WTC11 (cell line): Measurements from ENCODE around the gene SHROOM2. TPM values are rescaled to one million over a fixed set of nuclear protein-coding genes. Genes with fewer than 3 reads are reported as not detected.

Experiments
- ATAC-seq: fragments of 200-7000 bp; cut with Tn5 transposase; 2 replicates; pipeline ENCODE4 v1.10.0; 2021; ENCODE audit warnings: mild to moderate bottlenecking, moderate library complexity
- CTCF ChIA-PET: fragments of 300-600 bp; sonication (Branson Sonifier 250); formaldehyde crosslinking; loops from one replicate; lab custom pipeline; 2021; ENCODE audit warnings: antibody characterized with exemption; lab: Charles Lee
- POLR2A ChIA-PET: fragments of 350-600 bp; sonication (Branson Sonifier 250); formaldehyde crosslinking; loops from one replicate; lab custom pipeline; 2021; ENCODE audit warnings: antibody characterized with exemption; lab: Charles Lee
- DNase-seq: peaks from one replicate; pipeline ENCODE4 v3.0.0; 2021; ENCODE audit warnings: low spot score
- H3K27ac Mint-ChIP-seq: 2 replicates; pipeline ENCODE4 v1.8.0; 2021; ENCODE audit warnings: mixed read lengths
- H3K27me3 Mint-ChIP-seq: 2 replicates; pipeline ENCODE4 v1.8.0; 2021; ENCODE audit warnings: low read depth, mild to moderate bottlenecking, moderate library complexity, mixed read lengths
- H3K36me3 Mint-ChIP-seq: 2 replicates; pipeline ENCODE4 v1.8.0; 2021; ENCODE audit warnings: mixed read lengths
- H3K4me1 Mint-ChIP-seq: 2 replicates; pipeline ENCODE4 v1.8.0; 2022; ENCODE audit warnings: mixed read lengths
- H3K4me3 Mint-ChIP-seq: 2 replicates; pipeline ENCODE4 v1.8.0; 2021; ENCODE audit warnings: mild to moderate bottlenecking, moderate library complexity, mixed read lengths
- H3K9me3 Mint-ChIP-seq: 2 replicates; pipeline ENCODE4 v1.8.0; 2021; ENCODE audit warnings: mixed read lengths
- ARID4B ChIP-seq: sonication (generic); formaldehyde crosslinking; IDR thresholded peaks from 2 replicates; pipeline ENCODE4 v1.8.0; 2023; ENCODE audit warnings: missing genetic modification reagents, mild to moderate bottlenecking, borderline replicate concordance
- CTCF ChIP-seq: fragments of 200-600 bp; IDR thresholded peaks from 2 replicates; pipeline ENCODE4 v1.8.0; 2022; ENCODE audit warnings: antibody characterized with exemption
- FOXJ3 ChIP-seq: sonication (generic); formaldehyde crosslinking; IDR thresholded peaks from 2 replicates; pipeline ENCODE4 v1.9.0; 2021; ENCODE audit warnings: missing genetic modification reagents, mild to moderate bottlenecking, borderline replicate concordance
- FOXP1 ChIP-seq: sonication (generic); formaldehyde crosslinking; IDR thresholded peaks from 2 replicates; pipeline ENCODE4 v1.8.0; 2022; ENCODE audit warnings: missing genetic modification reagents, mild to moderate bottlenecking, moderate library complexity, borderline replicate concordance
- IRF1 ChIP-seq: sonication (generic); formaldehyde crosslinking; IDR thresholded peaks from 2 replicates; pipeline ENCODE4 v1.8.0; 2023; ENCODE audit warnings: missing genetic modification reagents
- JAZF1 ChIP-seq: fragments of 250-450 bp; sonication (Bioruptor Pico); IDR thresholded peaks from 2 replicates; pipeline ENCODE4 v1.9.0; 2021; ENCODE audit warnings: moderate library complexity, mild to moderate bottlenecking, inconsistent platforms
- NFATC4 ChIP-seq: fragments of 250-450 bp; sonication (Bioruptor Pico); IDR thresholded peaks from 2 replicates; pipeline ENCODE4 v1.9.0; 2021; ENCODE audit warnings: mild to moderate bottlenecking
- NFYB ChIP-seq: sonication (generic); formaldehyde crosslinking; conservative IDR thresholded peaks from 2 replicates; pipeline ENCODE4 v1.8.0; 2022; ENCODE audit warnings: low read depth, missing genetic modification reagents
- PRRX2 ChIP-seq: fragments of 250-450 bp; sonication (Bioruptor Pico); IDR thresholded peaks from 2 replicates; pipeline ENCODE4 v1.8.0; 2021; ENCODE audit warnings: mild to moderate bottlenecking
- ZNF512 ChIP-seq: sonication (generic); formaldehyde crosslinking; IDR thresholded peaks from 2 replicates; pipeline ENCODE4 v1.8.1; 2022; ENCODE audit warnings: missing genetic modification reagents, borderline replicate concordance
- total RNA-seq: library from RNA; stranded (reverse); gene quantifications from 3 replicates; pipeline ENCODE4 v1.2.3, GENCODE V29; 2021

The SHROOM2 gene
- total RNA-seq, 1 experiment from 2014 or later = 14.8 TPM

GRCh38 chrX:9884031-9884779 lies 98.0 kb downstream of the SHROOM2 start:
- Mint-ChIP-seq H3K4me3 (no peak overlapping the region), H3K27ac (no peak overlapping the region), H3K9me3 (no peaks in the 10 kb centered on the region), H3K4me1 (peaks cover 18% of the 10 kb centered on the region), H3K27me3 (no peaks in the 10 kb centered on the region), H3K36me3 (peaks cover 7% of the 10 kb centered on the region; the same call in 1 of the 2 replicates)
- DNase-seq (no peak), ATAC-seq (no peak)
- ChIA-PET CTCF (no interaction called here), POLR2A (no interaction called here)
- no peak for TF ChIP-seq ARID4B (CRISPR knock-in tag)
- TF ChIP-seq NFATC4 = no peak
- no peak for TF ChIP-seq FOXJ3 (CRISPR knock-in tag)

- no peak for TF ChIP-seq ZNF512 (CRISPR knock-in tag)
- 0 out of 2 replicates have a peak, but pooled peaks have one; percentile 19 for TF ChIP-seq CTCF
- Mint-ChIP-seq H3K36me3 (peaks cover 7% of the 10 kb centered on the region; the same call in 1 of the 2 replicates), H3K27me3 (no peaks in the 10 kb centered on the region), H3K4me3 (no peak overlapping the region), H3K9me3 (no peaks in the 10 kb centered on the region), H3K27ac (no peak overlapping the region), H3K4me1 (peaks cover 20% of the 10 kb centered on the region)
- ChIA-PET POLR2A (no interaction called here), CTCF (no interaction called here)
- ATAC-seq (peak; percentile 94), DNase-seq (peak; percentile 70)
Observed at GRCh38 chrX:9885150-9885549, 98.9 kb downstream of the SHROOM2 start.

- ATAC-seq = no peak
- Mint-ChIP-seq H3K27me3 (no peaks in the 10 kb centered on the region), H3K27ac (no peak overlapping the region), H3K4me3 (no peak overlapping the region), H3K9me3 (no peaks in the 10 kb centered on the region), H3K36me3 (peaks cover 7% of the 10 kb centered on the region; the same call in 1 of the 2 replicates), H3K4me1 (peaks cover 16% of the 10 kb centered on the region)
- CTCF ChIA-PET = no interaction called here
- POLR2A ChIA-PET = no interaction called here
- no peak for DNase-seq
- TF ChIP-seq FOXP1 (CRISPR knock-in tag) = no peak
- no peak for TF ChIP-seq PRRX2 (CRISPR knock-in tag)
- no peak for TF ChIP-seq ZNF512 (CRISPR knock-in tag)
- TF ChIP-seq NFYB (CRISPR knock-in tag) = no peak
- TF ChIP-seq JAZF1 (CRISPR knock-in tag) = no peak
- no peak for TF ChIP-seq IRF1 (CRISPR knock-in tag)
Observed at GRCh38 chrX:9887659-9888297, 101.5 kb downstream of the SHROOM2 start.
